Limb (tissue), 2 donors: ENCODE data around the gene ODAD4.
"Not testable (repeated sequence)": the region's sequence is repeated elsewhere in the genome, so short reads cannot be mapped to it uniquely, and the experiment has no call there.

Experiments
- DNase-seq, 2 donors: peaks; one replicate each; pipeline ENCODE4 v3.0.0-alpha.2; 2016; ENCODE audit errors: extremely low spot score in 2 of 2

The ODAD4 gene

GRCh38 chr17:42001729-42002128 lies 71.3 kb downstream of the ODAD4 start:
- DNase-seq, result no peak

GRCh38 chr17:42002175-42002791 lies 71.9 kb downstream of the ODAD4 start:
- DNase-seq, result no peak

- no peak for DNase-seq
These were observed 72.4 kb downstream of the ODAD4 start for GRCh38 chr17:42002792-42003301.

- DNase-seq, result no peak
These were observed 74.7 kb downstream of the ODAD4 start for GRCh38 chr17:42005166-42005565.

GRCh38 chr17:42009170-42009569 lies 78.8 kb downstream of the ODAD4 start:
- DNase-seq, result no peak

GRCh38 chr17:42010266-42010680 lies 79.9 kb downstream of the ODAD4 start:
- DNase-seq, result not testable (repeated sequence)

GRCh38 chr17:42010898-42011516 lies 80.6 kb downstream of the ODAD4 start:
- no peak for DNase-seq

GRCh38 chr17:42012363-42012762 lies 81.9 kb downstream of the ODAD4 start:
- DNase-seq, result not testable (repeated sequence)

- DNase-seq, result not testable (repeated sequence)
These were observed 83.3 kb downstream of the ODAD4 start for GRCh38 chr17:42013740-42014139.
